Measurements from ENCODE around the gene NOSTRIN. TPM values are rescaled to one million over a fixed set of nuclear protein-coding genes. Genes with fewer than 3 reads are reported as not detected.
"Not testable (repeated sequence)": the region's sequence is repeated elsewhere in the genome, so short reads cannot be mapped to it uniquely, and the experiment has no call there.

NOSTRIN gene
- total RNA-seq, 4 donors from 2014 or later = 5.0 to 16.1 (median 6.4) TPM

GRCh38 chr2:168852481-168852880 lies 50.0 kb downstream of the NOSTRIN start:
- Histone ChIP-seq H3K36me3 (no peaks in the 10 kb centered on the region), H3K27ac (no peak overlapping the region), H3K4me1 (peaks cover 10 to 22% of the 10 kb centered on the region in 2 donors), H3K9me3 (no peaks in the 10 kb centered on the region), H3K4me3 (no peak overlapping the region), H3K27me3 (no peaks in the 10 kb centered on the region)
- intact Hi-C loops (cut with DNase I; ENCODE audit: low total_unique reads) = no loop called here
- TF ChIP-seq POLR2A (IDR thresholded peaks at IDR 0.05) (no peak), CTCF (IDR thresholded peaks at IDR 0.05 in 4 of 5, conservative IDR thresholded peaks at IDR 0.05 in 1 of 5) (no peak)
- no peak for ATAC-seq
- DNase-seq = no peak
- in situ Hi-C loops (cut with MboI; ENCODE audit: low sequenced_read_pairs in 4 of 4) = no loop called here

DNA sequence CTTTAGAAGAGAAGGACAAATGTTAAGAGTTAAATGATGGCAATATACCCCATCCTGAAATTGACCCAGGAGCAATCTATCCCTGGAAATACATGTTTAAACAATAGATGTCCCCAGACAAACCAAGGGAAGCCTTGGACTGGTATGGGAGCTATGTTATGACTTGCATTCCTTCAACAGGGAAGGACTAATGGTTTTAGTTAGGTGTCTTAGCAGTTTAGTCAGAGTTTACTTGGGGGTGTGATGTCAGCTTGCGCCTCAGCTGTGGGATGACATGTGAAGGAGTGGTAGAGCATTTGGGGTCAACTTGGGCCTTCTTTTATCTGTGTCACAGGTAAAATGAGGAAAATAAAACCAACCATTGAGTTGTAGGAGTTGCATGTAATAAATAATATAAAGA lies 51.0 kb downstream of the NOSTRIN start:
- H3K36me3 ChIP-seq = no peaks in the 10 kb centered on the region
- TF ChIP-seq POLR2A (IDR thresholded peaks at IDR 0.05) (no peak), CTCF (IDR thresholded peaks at IDR 0.05 in 4 of 5, conservative IDR thresholded peaks at IDR 0.05 in 1 of 5) (no peak)
- in situ Hi-C loops (cut with MboI; ENCODE audit: low sequenced_read_pairs in 4 of 4) (no loop called here), intact Hi-C loops (cut with DNase I; ENCODE audit: low total_unique reads) (no loop called here)
- peaks cover 3 to 14% of the 10 kb centered on the region in 2 donors for H3K4me1 ChIP-seq
- H3K4me3 ChIP-seq = no peak overlapping the region
- no peak overlapping the region for H3K27ac ChIP-seq
- DNase-seq (no peak), ATAC-seq (no peak)
- H3K27me3 ChIP-seq = no peaks in the 10 kb centered on the region
- H3K9me3 ChIP-seq = no peaks in the 10 kb centered on the region

- intact Hi-C loops (cut with DNase I; ENCODE audit: low total_unique reads) = no loop called here
Observed at GRCh38 chr2:168854651-168855050, 52.2 kb downstream of the NOSTRIN start.

DNA sequence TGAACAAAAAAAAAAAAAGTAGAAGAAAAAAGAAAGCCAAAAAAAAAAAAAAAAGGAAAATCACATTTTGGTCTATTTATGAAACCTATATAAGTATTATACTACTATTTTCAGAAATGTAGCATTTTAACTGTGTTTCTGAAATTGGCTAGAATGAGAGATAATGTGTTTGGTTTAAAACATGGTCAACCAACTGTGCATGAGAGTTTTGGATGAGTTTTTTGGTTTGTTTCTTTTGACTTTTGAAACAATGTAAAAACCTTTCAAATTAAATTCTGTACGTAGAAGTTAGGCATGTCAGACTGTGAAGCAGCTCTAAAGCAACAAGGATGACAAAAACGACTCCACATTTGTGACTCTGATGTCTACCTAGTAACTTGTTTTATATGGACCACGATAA lies 53.2 kb downstream of the NOSTRIN start:
- intact Hi-C loops (cut with DNase I; ENCODE audit: low total_unique reads) (no loop called here), in situ Hi-C loops (cut with MboI; ENCODE audit: low sequenced_read_pairs in 4 of 4) (no loop called here)
- DNase-seq (no peak), ATAC-seq (no peak)
- no peak overlapping the region for H3K27ac ChIP-seq
- peaks cover 0 to 10% of the 10 kb centered on the region in 2 donors for H3K4me1 ChIP-seq
- H3K36me3 ChIP-seq = no peaks in the 10 kb centered on the region
- H3K9me3 ChIP-seq = no peaks in the 10 kb centered on the region
- no peaks in the 10 kb centered on the region for H3K27me3 ChIP-seq
- TF ChIP-seq POLR2A (IDR thresholded peaks at IDR 0.05) = no peak
- no peak for TF ChIP-seq CTCF (IDR thresholded peaks at IDR 0.05 in 4 of 5, conservative IDR thresholded peaks at IDR 0.05 in 1 of 5)
- H3K4me3 ChIP-seq = no peak overlapping the region

More at GRCh38 chr2:168854651-168855050, 52.2 kb downstream of the NOSTRIN start:
- Histone ChIP-seq H3K36me3 (no peaks in the 10 kb centered on the region), H3K27ac (no peak overlapping the region), H3K27me3 (no peaks in the 10 kb centered on the region), H3K9me3 (no peaks in the 10 kb centered on the region), H3K4me1 (peaks cover 0 to 10% of the 10 kb centered on the region in 2 donors), H3K4me3 (no peak overlapping the region)
- TF ChIP-seq POLR2A (IDR thresholded peaks at IDR 0.05) (no peak), CTCF (IDR thresholded peaks at IDR 0.05 in 4 of 5, conservative IDR thresholded peaks at IDR 0.05 in 1 of 5) (no peak)
- ATAC-seq (no peak), DNase-seq (no peak)
- in situ Hi-C loops (cut with MboI; ENCODE audit: low sequenced_read_pairs in 4 of 4) = no loop called here

GRCh38 chr2:168858146-168858545 lies 55.7 kb downstream of the NOSTRIN start:
- no peak for TF ChIP-seq POLR2A (IDR thresholded peaks at IDR 0.05)
- no peak overlapping the region for H3K27ac ChIP-seq
- in situ Hi-C loops (cut with MboI; ENCODE audit: low sequenced_read_pairs in 4 of 4) (no loop called here), intact Hi-C loops (cut with DNase I; ENCODE audit: low total_unique reads) (no loop called here)
- H3K9me3 ChIP-seq = no peaks in the 10 kb centered on the region
- H3K4me1 ChIP-seq = peaks cover 0 to 7% of the 10 kb centered on the region in 2 donors
- H3K27me3 ChIP-seq = no peaks in the 10 kb centered on the region
- no peaks in the 10 kb centered on the region for H3K36me3 ChIP-seq
- no peak for ATAC-seq
- DNase-seq = no peak
- H3K4me3 ChIP-seq = no peak overlapping the region

- H3K27me3 ChIP-seq; H3K4me1 ChIP-seq; intact Hi-C loops (cut with DNase I; ENCODE audit: low total_unique reads); DNase-seq; ATAC-seq; H3K9me3 ChIP-seq; in situ Hi-C loops (cut with MboI; ENCODE audit: low sequenced_read_pairs in 4 of 4); H3K4me3 ChIP-seq; H3K36me3 ChIP-seq; H3K27ac ChIP-seq: not testable (repeated sequence)
Observed at GRCh38 chr2:168867164-168867563, 64.7 kb downstream of the NOSTRIN start.

- H3K27ac ChIP-seq; ATAC-seq; H3K27me3 ChIP-seq; intact Hi-C loops (cut with DNase I; ENCODE audit: low total_unique reads); H3K4me3 ChIP-seq; H3K4me1 ChIP-seq; H3K36me3 ChIP-seq; H3K9me3 ChIP-seq; in situ Hi-C loops (cut with MboI; ENCODE audit: low sequenced_read_pairs in 4 of 4); DNase-seq: not testable (repeated sequence)
Observed at GRCh38 chr2:168870369-168870768, 67.9 kb downstream of the NOSTRIN start.

- H3K4me3 ChIP-seq; intact Hi-C loops (cut with DNase I; ENCODE audit: low total_unique reads); DNase-seq; H3K27ac ChIP-seq; H3K9me3 ChIP-seq; in situ Hi-C loops (cut with MboI; ENCODE audit: low sequenced_read_pairs in 4 of 4); H3K27me3 ChIP-seq; ATAC-seq; H3K4me1 ChIP-seq; H3K36me3 ChIP-seq: not testable (repeated sequence)
Observed at GRCh38 chr2:168870824-168871223, 68.4 kb downstream of the NOSTRIN start.

All from gastrocnemius medialis (tissue), 4 donors.